Omental fat pad (tissue), 4 donors: Measurements from ENCODE around the gene PLBD2. TPM values are rescaled to one million over a fixed set of nuclear protein-coding genes. Genes with fewer than 3 reads are reported as not detected.

Source experiments
- ATAC-seq: fragments of 150-250 bp; one replicate; pipeline ENCODE4 v1.9.1; 2016; ENCODE audit warnings: mild to moderate bottlenecking, moderate library complexity; ENCODE audit not compliant: low FRiP score
- DNase-seq: peaks from one replicate; pipeline ENCODE4 v3.0.0-alpha.2; 2019; ENCODE audit warnings: low spot score
- CTCF ChIP-seq, 3 donors: fragments of 450-650 bp; IDR thresholded peaks; one replicate each; pipeline ENCODE4 v1.5.1; 2016 to 2017; ENCODE audit warnings: antibody characterized with exemption in 3 of 3, mild to moderate bottlenecking in 3 of 3, moderate library complexity in 2 of 3
- total RNA-seq, 4 donors: library from RNA; depleted of rRNA; stranded (reverse); fragments of >200 nt; gene quantifications; one replicate each; pipeline ENCODE4 v1.1.0, GENCODE V29; 2016

The PLBD2 gene
- total RNA-seq, 4 donors from 2014 or later = 26.4 to 50.2 (median 36.2) TPM

GRCh38 chr12:113370923-113371682 lies 12.7 kb downstream of the PLBD2 start:
- DNase-seq = no peak
- TF ChIP-seq CTCF (IDR thresholded peaks at IDR 0.05) = no peak
- no peak for ATAC-seq

- TF ChIP-seq CTCF (IDR thresholded peaks at IDR 0.05) = no peak
- ATAC-seq (no peak), DNase-seq (no peak)
These were observed 13.4 kb downstream of the PLBD2 start for GRCh38 chr12:113371808-113372207.

- ATAC-seq (no peak), DNase-seq (no peak)
- no peak for TF ChIP-seq CTCF (IDR thresholded peaks at IDR 0.05)
These were observed 14.0 kb downstream of the PLBD2 start for GRCh38 chr12:113372371-113372770.

- DNase-seq (no peak), ATAC-seq (no peak)
- TF ChIP-seq CTCF (IDR thresholded peaks at IDR 0.05) = no peak
These were observed 15.1 kb downstream of the PLBD2 start for GRCh38 chr12:113373440-113373839.

GRCh38 chr12:113373969-113374368 lies 15.6 kb downstream of the PLBD2 start:
- ATAC-seq = no peak
- DNase-seq = no peak
- TF ChIP-seq CTCF (IDR thresholded peaks at IDR 0.05) = no peak

GRCh38 chr12:113374823-113375428 lies 16.5 kb downstream of the PLBD2 start:
- DNase-seq = no peak
- no peak for ATAC-seq

More at GRCh38 chr12:113374823-113375428, 16.5 kb downstream of the PLBD2 start:
- TF ChIP-seq CTCF (IDR thresholded peaks at IDR 0.05) = no peak
